G401.6 (cell line): Measurements from ENCODE around the gene MAGEA2B.
"Not testable (repeated sequence)": the region's sequence is repeated elsewhere in the genome, so short reads cannot be mapped to it uniquely, and the experiment has no call there.

Experiments used
- FAIRE-seq: peaks from 2 replicates; lab custom pipeline; 2012; peaks lifted over from hg19 to GRCh38; lab: Jason Lieb, UNC

Gene MAGEA2B

GRCh38 chrX:152713815-152714787 lies at the start of gene MAGEA2B:
MAGEA2B (plus strand) TSS chrX:152714628; CDS start chrX:152717107, 2,479 bp downstream.
- not testable (repeated sequence) for FAIRE-seq

GRCh38 chrX:152674135-152674534 lies 40.3 kb upstream of the MAGEA2B start:
- no peak for FAIRE-seq

- not testable (repeated sequence) for FAIRE-seq
Observed at GRCh38 chrX:152674652-152675051, 39.8 kb upstream of the MAGEA2B start.

- FAIRE-seq = not testable (repeated sequence)
Observed at GRCh38 chrX:152681012-152681411, 33.4 kb upstream of the MAGEA2B start.

- FAIRE-seq = not testable (repeated sequence)
Observed at GRCh38 chrX:152697952-152698931, 16.2 kb upstream of the MAGEA2B start, which contains the start of gene MAGEA3. MAGEA3 (plus strand) TSS chrX:152698794; CDS start chrX:152700833, 2,039 bp downstream.

- not testable (repeated sequence) for FAIRE-seq
Observed at GRCh38 chrX:152700390-152700789, 14.0 kb upstream of the MAGEA2B start.

- not testable (repeated sequence) for FAIRE-seq
Observed at GRCh38 chrX:152706500-152706899, 7.9 kb upstream of the MAGEA2B start.

- not testable (repeated sequence) for FAIRE-seq
Observed at GRCh38 chrX:152709173-152709572, 5.3 kb upstream of the MAGEA2B start, which contains the start of gene CSAG2. CSAG2 (minus strand) TSS chrX:152709273; CDS start chrX:152709112, 161 bp downstream.

- FAIRE-seq = not testable (repeated sequence)
Observed at GRCh38 chrX:152713195-152713594, 1.2 kb upstream of the MAGEA2B start.

GRCh38 chrX:152725409-152725808 lies 11.0 kb downstream of the MAGEA2B start:
- no peak for FAIRE-seq

GRCh38 chrX:152733261-152733975 lies 19.0 kb downstream of the MAGEA2B start, which contains the start of the genes CSAG1 and MAGEA12:
CSAG1 (minus strand) TSS chrX:152733721; CDS start chrX:152732460, 1,261 bp downstream.
MAGEA12 (plus strand) TSS chrX:152733757; CDS start chrX:152736162, 2,405 bp downstream.
- FAIRE-seq = no peak

GRCh38 chrX:152734143-152734858 lies 19.9 kb downstream of the MAGEA2B start:
- FAIRE-seq = not testable (repeated sequence)

GRCh38 chrX:152735101-152735500 lies 20.7 kb downstream of the MAGEA2B start:
- no peak for FAIRE-seq

GRCh38 chrX:152735860-152736511 lies 21.6 kb downstream of the MAGEA2B start:
- FAIRE-seq = no peak

- not testable (repeated sequence) for FAIRE-seq
Observed at GRCh38 chrX:152736528-152736927, 22.1 kb downstream of the MAGEA2B start.

GRCh38 chrX:152738560-152738959 lies 24.1 kb downstream of the MAGEA2B start:
- FAIRE-seq = no peak

GRCh38 chrX:152753686-152754650 lies 39.5 kb downstream of the MAGEA2B start, which contains the start of gene MAGEA2:
MAGEA2 (minus strand) TSS chrX:152753842; CDS start chrX:152751363, 2,479 bp downstream.
- not testable (repeated sequence) for FAIRE-seq

- not testable (repeated sequence) for FAIRE-seq
Observed at GRCh38 chrX:152754871-152755270, 40.4 kb downstream of the MAGEA2B start.

GRCh38 chrX:152758918-152759317 lies 44.5 kb downstream of the MAGEA2B start, which contains the start of gene CSAG3:
CSAG3 (plus strand) TSS chrX:152759218.
- not testable (repeated sequence) for FAIRE-seq
